Tibial artery (tissue), 4 donors: ENCODE results near the gene GLI3.

Experiments
- DNase-seq, 2 donors: peaks; one replicate each; pipeline ENCODE4 v3.0.0-alpha.2; 2019
- H3K27ac ChIP-seq, 2 donors: fragments of 200-600 bp; sonication (generic) in 1 of 2; 1 replicate in 1 of 2; 2 replicates in 1 of 2; pipeline ENCODE4 v1.5.1; 2018 to 2019; ENCODE audit warnings: mild to moderate bottlenecking in 1 of 2
- H3K27me3 ChIP-seq, 2 donors: fragments of 200-600 bp; sonication (generic) in 1 of 2; one replicate each; pipeline versions ENCODE4 v1.5.1 to v1.6.0; 2016 to 2019
- H3K36me3 ChIP-seq, 3 donors: fragments of 200-600 bp; sonication (generic) in 2 of 3; one replicate each; pipeline ENCODE4 v1.5.1; 2016 to 2019; ENCODE audit warnings: mild to moderate bottlenecking in 2 of 3
- H3K4me1 ChIP-seq, 4 donors: fragments of 200-600 bp; sonication (generic) in 2 of 4; 1 replicate in 3 of 4; 2 replicates in 1 of 4; pipeline ENCODE4 v1.5.1; 2016 to 2019
- H3K4me3 ChIP-seq, 2 donors: fragments of 200-600 bp; sonication (generic) in 1 of 2; 1 replicate in 1 of 2; 2 replicates in 1 of 2; pipeline ENCODE4 v1.5.1; 2018 to 2019; ENCODE audit warnings: mild to moderate bottlenecking in 2 of 2
- H3K9me3 ChIP-seq, 3 donors: fragments of 200-600 bp; sonication (generic) in 1 of 3; one replicate each; pipeline ENCODE4 v1.5.1; 2016 to 2019
- intact Hi-C: fragments of 100-400 bp; cut with DNase I; formaldehyde crosslinking; loops from one replicate; pipeline ENCODE4 v1.15.0; 2023; ENCODE audit warnings: low total_unique reads
- TF ChIP-seq, protein P1 (sequence below), 2 experiments: fragments of 200-600 bp in 1 of 2; fragments of 450-650 bp in 1 of 2; IDR thresholded peaks; one replicate each; pipeline ENCODE4 v1.5.1; 2017 to 2019; ENCODE audit warnings: antibody characterized with exemption in 2 of 2, mild to moderate bottlenecking in 1 of 2, moderate library complexity in 1 of 2

The GLI3 gene

DNA sequence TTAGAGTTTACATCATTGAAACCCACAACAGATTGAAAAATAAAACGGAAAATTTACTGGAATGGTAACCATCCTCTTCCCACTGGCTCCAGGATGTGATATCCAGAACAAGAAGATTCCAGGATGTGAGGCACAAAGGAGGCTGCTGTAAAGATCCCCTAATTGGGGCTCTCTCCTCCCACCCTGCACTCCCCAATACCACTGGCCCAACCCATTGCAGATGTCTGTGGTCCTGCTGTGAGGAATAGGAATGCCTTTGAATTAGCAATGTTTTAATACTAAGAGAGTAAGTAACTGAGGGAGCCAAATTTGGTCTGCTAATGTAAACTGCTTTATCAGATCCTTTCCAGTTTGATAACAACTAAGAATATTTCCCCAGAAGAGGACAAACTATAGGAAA is 308.2 kb downstream of the GLI3 start:
- Histone ChIP-seq H3K27me3 (no peaks in the 10 kb centered on the region), H3K4me3 (no peak overlapping the region), H3K9me3 (no peaks in the 10 kb centered on the region), H3K4me1 (no peaks in the 10 kb centered on the region), H3K36me3 (no peaks in the 10 kb centered on the region), H3K27ac (no peak overlapping the region)
- intact Hi-C loops: no loop called here
- no peak for DNase-seq
- TF ChIP-seq, protein P1, sequence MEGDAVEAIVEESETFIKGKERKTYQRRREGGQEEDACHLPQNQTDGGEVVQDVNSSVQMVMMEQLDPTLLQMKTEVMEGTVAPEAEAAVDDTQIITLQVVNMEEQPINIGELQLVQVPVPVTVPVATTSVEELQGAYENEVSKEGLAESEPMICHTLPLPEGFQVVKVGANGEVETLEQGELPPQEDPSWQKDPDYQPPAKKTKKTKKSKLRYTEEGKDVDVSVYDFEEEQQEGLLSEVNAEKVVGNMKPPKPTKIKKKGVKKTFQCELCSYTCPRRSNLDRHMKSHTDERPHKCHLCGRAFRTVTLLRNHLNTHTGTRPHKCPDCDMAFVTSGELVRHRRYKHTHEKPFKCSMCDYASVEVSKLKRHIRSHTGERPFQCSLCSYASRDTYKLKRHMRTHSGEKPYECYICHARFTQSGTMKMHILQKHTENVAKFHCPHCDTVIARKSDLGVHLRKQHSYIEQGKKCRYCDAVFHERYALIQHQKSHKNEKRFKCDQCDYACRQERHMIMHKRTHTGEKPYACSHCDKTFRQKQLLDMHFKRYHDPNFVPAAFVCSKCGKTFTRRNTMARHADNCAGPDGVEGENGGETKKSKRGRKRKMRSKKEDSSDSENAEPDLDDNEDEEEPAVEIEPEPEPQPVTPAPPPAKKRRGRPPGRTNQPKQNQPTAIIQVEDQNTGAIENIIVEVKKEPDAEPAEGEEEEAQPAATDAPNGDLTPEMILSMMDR (IDR thresholded peaks at IDR 0.05): no peak

DNA sequence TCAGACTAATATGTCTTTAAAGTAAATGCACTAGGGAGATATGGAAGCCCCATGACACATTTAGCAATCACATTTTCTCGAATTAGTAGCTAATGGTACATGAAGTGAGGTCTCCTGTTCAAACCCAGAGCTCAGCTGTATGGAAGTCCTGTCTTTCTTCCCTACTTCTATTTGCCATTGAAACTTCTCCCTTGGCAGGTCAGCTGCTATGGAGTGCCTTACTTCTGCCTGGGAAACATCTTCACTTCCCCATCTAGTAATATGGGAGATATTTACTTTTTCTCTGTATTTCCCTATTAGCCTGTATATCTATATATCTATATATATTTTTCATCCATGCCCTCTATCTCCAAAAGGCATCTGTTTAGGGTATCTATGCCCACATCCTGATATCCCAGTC is 308.8 kb downstream of the GLI3 start:
- Histone ChIP-seq H3K4me1 (no peaks in the 10 kb centered on the region), H3K36me3 (no peaks in the 10 kb centered on the region), H3K9me3 (no peaks in the 10 kb centered on the region), H3K27me3 (no peaks in the 10 kb centered on the region), H3K27ac (no peak overlapping the region), H3K4me3 (no peak overlapping the region)
- intact Hi-C loops: no loop called here
- TF ChIP-seq, protein P1 (IDR thresholded peaks at IDR 0.05): no peak
- no peak for DNase-seq

DNA sequence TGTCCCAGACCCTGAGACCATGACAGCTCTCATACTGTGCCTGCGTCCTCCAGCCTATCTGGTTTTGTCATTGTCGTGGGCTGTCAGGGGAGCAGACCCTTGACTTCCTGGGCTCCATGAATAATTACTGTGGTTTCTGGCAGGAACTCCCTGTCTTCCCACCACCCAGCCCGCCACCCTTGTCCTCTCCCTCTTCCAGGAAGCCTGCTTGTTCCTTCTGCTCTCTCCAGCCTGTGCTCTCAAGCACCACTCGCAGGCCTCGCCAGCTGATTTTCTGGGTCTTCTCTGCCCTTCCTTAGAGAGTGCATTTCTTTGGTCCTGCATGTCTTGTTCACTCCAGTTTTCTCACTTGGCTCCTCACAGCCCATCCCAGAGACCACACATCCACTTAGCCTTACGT is 309.6 kb downstream of the GLI3 start:
- no peak overlapping the region for H3K4me3 ChIP-seq
- TF ChIP-seq, protein P1 (IDR thresholded peaks at IDR 0.05): no peak
- H3K4me1 ChIP-seq: no peaks in the 10 kb centered on the region
- intact Hi-C loops: no loop called here
- no peak for DNase-seq
- no peaks in the 10 kb centered on the region for H3K27me3 ChIP-seq
- H3K9me3 ChIP-seq: no peaks in the 10 kb centered on the region
- no peak overlapping the region for H3K27ac ChIP-seq
- H3K36me3 ChIP-seq: no peaks in the 10 kb centered on the region

DNA sequence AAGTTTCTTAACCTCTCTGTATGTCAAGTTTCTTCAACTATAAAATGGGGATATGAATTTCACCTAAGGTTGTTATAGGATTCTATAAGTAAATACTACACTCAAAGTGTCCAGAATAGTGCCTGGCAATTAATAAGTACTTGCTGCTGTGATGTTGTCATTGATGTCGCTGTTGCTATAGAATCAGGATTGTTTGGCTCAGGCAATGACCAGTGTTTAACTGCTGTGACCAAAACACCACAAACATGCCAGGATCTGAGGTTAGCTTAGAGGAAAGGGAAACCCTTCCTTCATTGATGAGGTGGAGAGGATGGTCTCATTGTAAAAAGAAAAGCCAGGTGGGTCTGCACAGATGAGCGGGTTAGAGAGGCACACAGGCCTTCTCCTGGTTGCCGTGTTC is 311.1 kb downstream of the GLI3 start:
- TF ChIP-seq, protein P1 (IDR thresholded peaks at IDR 0.05): no peak
- no peak overlapping the region for H3K27ac ChIP-seq
- intact Hi-C loops: no loop called here
- no peak overlapping the region for H3K4me3 ChIP-seq
- H3K9me3 ChIP-seq: no peaks in the 10 kb centered on the region
- DNase-seq: no peak
- peaks cover 0 to 14% (median 0%) of the 10 kb centered on the region in 4 donors for H3K4me1 ChIP-seq
- H3K36me3 ChIP-seq: no peaks in the 10 kb centered on the region
- no peaks in the 10 kb centered on the region for H3K27me3 ChIP-seq

DNA sequence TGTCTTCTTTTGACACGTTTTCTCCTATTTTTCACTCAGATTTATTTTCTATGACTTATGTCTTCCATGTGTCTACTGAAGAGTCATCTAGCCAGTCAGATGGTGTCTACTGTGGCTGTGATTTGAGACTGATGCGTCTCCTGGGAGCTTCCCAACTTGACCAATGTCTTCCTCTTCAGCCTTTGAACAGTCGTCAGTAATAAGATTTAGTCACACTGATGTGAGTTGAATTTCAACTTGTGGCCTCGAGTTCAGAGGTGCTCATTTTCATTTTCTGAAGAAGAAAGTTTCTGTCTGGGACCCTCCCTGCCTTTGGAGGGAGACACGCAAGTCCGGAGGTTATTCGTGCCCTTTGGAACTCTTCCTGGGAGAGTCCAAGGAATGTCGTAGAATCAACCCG is 312.2 kb downstream of the GLI3 start:
- peaks cover 0 to 21% (median 1%) of the 10 kb centered on the region in 4 donors for H3K4me1 ChIP-seq
- intact Hi-C loops: no loop called here
- no peaks in the 10 kb centered on the region for H3K27me3 ChIP-seq
- H3K27ac ChIP-seq: no peak overlapping the region
- TF ChIP-seq, protein P1 (IDR thresholded peaks at IDR 0.05): no peak
- DNase-seq: no peak
- no peaks in the 10 kb centered on the region for H3K9me3 ChIP-seq
- H3K36me3 ChIP-seq: no peaks in the 10 kb centered on the region
- no peak overlapping the region for H3K4me3 ChIP-seq

DNA sequence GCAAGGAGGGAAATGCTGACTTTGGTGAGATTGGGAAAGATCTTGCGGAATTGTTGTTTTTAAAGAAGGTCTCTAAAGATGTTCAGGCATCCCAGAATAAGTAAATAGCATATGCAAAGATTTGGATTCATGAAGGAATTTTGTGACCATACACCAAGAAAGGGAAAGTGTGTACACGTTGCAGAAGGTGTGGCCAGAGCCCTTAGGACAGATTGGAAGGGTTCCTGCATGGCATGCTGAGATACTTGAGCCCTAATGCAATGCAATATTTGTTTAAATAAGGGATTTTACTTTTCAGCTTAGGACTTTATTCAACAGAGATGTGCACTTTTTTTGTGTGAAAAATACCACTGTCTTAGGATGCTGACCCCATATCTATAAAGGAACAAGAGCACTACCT is 314.6 kb downstream of the GLI3 start:
- Histone ChIP-seq H3K27ac (no peak overlapping the region), H3K4me1 (peaks cover 0 to 27% (median 1%) of the 10 kb centered on the region in 4 donors), H3K4me3 (no peak overlapping the region), H3K36me3 (no peaks in the 10 kb centered on the region), H3K27me3 (no peaks in the 10 kb centered on the region), H3K9me3 (no peaks in the 10 kb centered on the region)
- TF ChIP-seq, protein P1 (IDR thresholded peaks at IDR 0.05): no peak
- DNase-seq: no peak
- intact Hi-C loops: no loop called here
